ENCODE results near the gene RAP1GAP.
A peak's percentile ranks its signal among the peaks of the same experiment; 100 is the strongest.

The RAP1GAP gene

DNA sequence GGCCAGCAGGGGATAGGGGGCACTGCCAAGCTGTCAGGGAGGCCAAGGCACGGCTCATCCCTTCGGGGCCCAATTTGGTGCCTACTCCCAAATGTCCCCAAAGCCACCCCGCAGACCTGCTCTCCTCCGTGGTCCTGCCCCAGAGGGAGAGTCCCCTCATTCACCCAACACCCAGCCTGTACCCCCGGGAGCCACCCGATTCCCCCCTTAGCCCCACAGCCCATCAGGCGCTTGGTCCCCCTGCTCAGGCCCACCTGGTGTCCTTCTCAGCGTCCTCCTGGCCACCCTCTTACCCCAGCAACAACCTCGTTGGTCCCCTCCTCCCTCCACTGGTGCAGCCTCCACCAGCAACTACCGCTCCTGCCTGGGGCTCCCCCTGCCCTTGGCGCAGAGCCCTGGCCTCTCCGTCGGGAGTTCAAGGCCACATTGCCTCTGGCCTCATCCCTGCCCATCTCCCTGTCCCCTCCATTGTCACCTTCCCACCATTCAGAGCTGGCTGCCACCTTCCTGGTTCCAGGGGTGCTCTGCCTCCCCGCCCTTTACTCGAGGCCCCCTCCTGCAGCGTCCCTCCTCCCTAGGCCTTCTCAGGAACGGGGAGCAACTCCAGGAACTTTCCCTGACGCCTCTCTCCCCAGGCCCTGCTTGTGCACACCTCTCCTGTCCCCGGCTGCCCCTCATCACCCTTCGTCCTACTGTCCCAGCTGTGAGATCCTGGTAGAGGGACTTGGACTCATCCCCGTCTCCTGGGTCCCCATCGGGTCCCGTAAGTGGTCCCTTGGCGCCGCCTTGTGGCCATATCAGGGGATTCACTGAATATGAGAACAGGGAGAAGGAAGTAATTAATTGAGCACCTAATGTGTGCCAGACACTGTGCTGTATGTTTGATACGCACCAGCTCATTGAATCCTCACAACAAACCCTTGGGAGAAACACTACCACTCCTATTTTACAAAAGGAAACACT lies 73.9 kb downstream of the RAP1GAP start:
- in situ Hi-C loops (cut with HindIII; ENCODE audit: low sequenced_read_pairs): no loop called here
- DNase-seq (ENCODE audit: low read depth, low spot score): peak; percentile 47
- peak; percentile 79 for TF ChIP-seq CTCF (IDR thresholded peaks at IDR 0.05; ENCODE audit: low read depth, low read length)
- H3K4me3 ChIP-seq (ENCODE audit: low read depth, low read length): no peak overlapping the region

DNA sequence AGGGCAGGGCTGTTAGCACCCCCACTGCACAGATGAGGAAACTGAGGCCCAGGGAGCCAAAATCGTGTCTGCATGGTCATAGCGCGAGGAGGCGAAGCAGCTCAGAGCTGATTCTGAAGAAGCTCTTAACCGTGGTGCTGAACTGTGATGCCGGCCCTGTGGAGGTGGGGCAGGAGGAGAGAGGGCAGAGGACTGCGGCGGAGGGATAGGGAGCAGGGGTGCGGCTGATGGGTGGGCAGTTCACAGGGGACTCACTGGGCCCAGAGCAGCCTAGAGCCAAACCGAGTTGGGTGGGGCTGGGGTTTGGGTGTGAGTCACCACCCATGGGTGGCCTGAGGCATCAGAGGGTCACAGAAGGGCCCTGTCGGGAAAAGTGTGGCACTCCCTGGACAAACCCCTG lies 74.7 kb downstream of the RAP1GAP start:
- in situ Hi-C loops (cut with HindIII; ENCODE audit: low sequenced_read_pairs): no loop called here
- H3K4me3 ChIP-seq (ENCODE audit: low read depth, low read length): no peak overlapping the region
- DNase-seq (ENCODE audit: low read depth, low spot score): no peak
- no peak for TF ChIP-seq CTCF (IDR thresholded peaks at IDR 0.05; ENCODE audit: low read depth, low read length)

GRCh38 chr1:21593231-21593630 lies 75.9 kb downstream of the RAP1GAP start:
- TF ChIP-seq CTCF (IDR thresholded peaks at IDR 0.05; ENCODE audit: low read depth, low read length): no peak
- no peak overlapping the region for H3K4me3 ChIP-seq (ENCODE audit: low read depth, low read length)
- in situ Hi-C loops (cut with HindIII; ENCODE audit: low sequenced_read_pairs): no loop called here
- DNase-seq (ENCODE audit: low read depth, low spot score): no peak

GRCh38 chr1:21592086-21592865 lies 76.9 kb downstream of the RAP1GAP start:
- in situ Hi-C loops (cut with HindIII; ENCODE audit: low sequenced_read_pairs): no loop called here
- no peak for DNase-seq (ENCODE audit: low read depth, low spot score)
- no peak overlapping the region for H3K4me3 ChIP-seq (ENCODE audit: low read depth, low read length)
- no peak for TF ChIP-seq CTCF (IDR thresholded peaks at IDR 0.05; ENCODE audit: low read depth, low read length)

DNA sequence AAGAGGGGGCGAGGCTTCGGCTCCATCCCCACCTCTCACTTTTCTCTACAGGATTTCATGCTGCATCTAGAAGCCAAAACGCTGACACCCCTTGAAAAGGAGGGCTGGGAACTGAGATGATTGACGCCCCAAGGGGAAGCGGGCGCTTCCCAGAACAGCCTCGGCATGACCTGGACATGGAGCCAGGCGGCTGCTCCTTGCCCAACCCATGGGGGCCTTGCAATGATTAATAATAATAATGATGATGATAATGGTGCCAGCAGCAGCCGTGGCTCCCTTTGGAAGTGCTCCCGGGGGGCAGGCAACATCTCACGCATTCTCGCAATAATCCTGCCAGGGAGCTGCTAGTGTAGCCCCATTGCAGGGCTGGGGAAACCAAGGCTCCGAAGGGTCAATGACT lies 78.2 kb downstream of the RAP1GAP start:
- no peak for DNase-seq (ENCODE audit: low read depth, low spot score)
- H3K4me3 ChIP-seq (ENCODE audit: low read depth, low read length): no peak overlapping the region
- no peak for TF ChIP-seq CTCF (IDR thresholded peaks at IDR 0.05; ENCODE audit: low read depth, low read length)
- in situ Hi-C loops (cut with HindIII; ENCODE audit: low sequenced_read_pairs): no loop called here

GRCh38 chr1:21590126-21590880 lies 78.9 kb downstream of the RAP1GAP start:
- no peak for DNase-seq (ENCODE audit: low read depth, low spot score)
- no peak overlapping the region for H3K4me3 ChIP-seq (ENCODE audit: low read depth, low read length)
- in situ Hi-C loops (cut with HindIII; ENCODE audit: low sequenced_read_pairs): no loop called here
- TF ChIP-seq CTCF (IDR thresholded peaks at IDR 0.05; ENCODE audit: low read depth, low read length): no peak
